ENCODE measurements around the gene RTL1.

GRCh38 chr14:100905166-100905565 is 1.6 kb upstream of the RTL1 start:
- TF ChIP-seq CTCF (IDR thresholded peaks at IDR 0.05; ENCODE audit: low read depth, low read length) (no peak), EZH2phosphoT487 (IDR thresholded peaks at IDR 0.05; ENCODE audit: low read depth) (no peak)
